Adrenal gland (tissue), 12 donors: Measurements from ENCODE around the gene TGFBR1. TPM values are rescaled to one million over a fixed set of nuclear protein-coding genes. Genes with fewer than 3 reads are reported as not detected.

Source experiments
- DNase-seq, 7 donors: peaks; one replicate each; pipeline ENCODE4 v3.0.0-alpha.2; 2019 to 2020
- H3K27ac ChIP-seq, 5 donors: fragments of 200-600 bp; sonication (generic) in 4 of 5; 1 replicate in 3 of 5; 2 replicates in 2 of 5; pipeline versions ENCODE4 v1.5.1 to v1.8.0; 2016 to 2020; ENCODE audit warnings: mild to moderate bottlenecking in 1 of 5
- H3K27me3 ChIP-seq: fragments of 200-600 bp; 2 replicates; pipeline ENCODE4 v1.8.0; 2021
- H3K36me3 ChIP-seq, 2 donors: fragments of 200-600 bp; replicated peaks in 1 of 2; 1 replicate in 1 of 2; 2 replicates in 1 of 2; pipeline versions ENCODE4 v1.5.1 to v1.8.0; 2018 to 2022
- H3K4me1 ChIP-seq, 2 donors: fragments of 200-600 bp; replicated peaks in 1 of 2; 1 replicate in 1 of 2; 2 replicates in 1 of 2; pipeline versions ENCODE4 v1.5.1 to v1.8.0; 2018 to 2021
- H3K4me3 ChIP-seq, 4 donors: fragments of 200-600 bp; sonication (generic) in 3 of 4; one replicate each; pipeline ENCODE4 v1.5.1; 2016 to 2018
- H3K9me3 ChIP-seq, 3 donors: fragments of 200-600 bp; sonication (generic) in 1 of 3; replicated peaks in 1 of 3; 1 replicate in 2 of 3; 2 replicates in 1 of 3; pipeline versions ENCODE4 v1.5.1 to v1.8.0; 2016 to 2021
- CTCF ChIP-seq, 6 experiments: fragments of 450-650 bp in 4 of 6; fragments of 200-600 bp in 2 of 6; sonication (generic) in 1 of 6; IDR thresholded peaks; 1 replicate in 5 of 6; 2 replicates in 1 of 6; pipeline versions ENCODE4 v1.5.1 to v1.8.0; 2016 to 2021; ENCODE audit warnings: antibody characterized with exemption in 6 of 6, mild to moderate bottlenecking in 2 of 6, moderate library complexity in 1 of 6
- POLR2A ChIP-seq, 2 donors: fragments of 450-650 bp; IDR thresholded peaks; one replicate each; pipeline ENCODE4 v1.6.1; 2017; ENCODE audit warnings: antibody characterized with exemption in 2 of 2, mild to moderate bottlenecking in 2 of 2, moderate library complexity in 1 of 2
- WGBS, 4 donors: extraction: QIAGEN DNeasy Blood & Tissue Kit in 2 of 4; methylation state at CpG; one replicate each; pipeline versions ENCODE4 v1.1.5 to v1.1.7; 2013 to 2017; 5-methylcytosine and 5-hydroxymethylcytosine counted together
- intact Hi-C, 2 donors: fragments of 100-400 bp; cut with DNase I; formaldehyde crosslinking; loops; one replicate each; pipeline versions ENCODE4 v1.14.1 to v1.15.0; 2022 to 2023
- polyA plus RNA-seq, 3 donors: library from polyadenylated mRNA; stranded (reverse); fragments of 200-250 nt in 2 of 3; fragments of 350-450 nt in 1 of 3; fragmentation: Illumina TruSeq in 1 of 3; extraction: RNeasy Lipid Tissue Mini Kit (QIAGEN cat#74804) in 1 of 3; gene quantifications; one replicate each; pipeline ENCODE4 v1.2.3, GENCODE V29; 2013 to 2014
- total RNA-seq, 9 donors: library from RNA; depleted of rRNA in 4 of 9; stranded (reverse); fragments of >200 nt in 4 of 9; fragments of 120-200 nt in 1 of 9; fragmentation: NEBNext Ultra II Directional in 1 of 9; extraction: Animal tissue kit (Norgen Biotek cat#: 25700) in 1 of 9; gene quantifications; one replicate each; pipeline versions ENCODE4 v1.1.0 to v1.2.4, GENCODE V29; 2013 to 2023
- donor health status: healthy with polysubstance abuse.
- donor health status: Bipolar disorder and iron deficiency.
- donor health status: DM: yes; HTN: yes; CAD: no.
- donor health status: DM: no; HTN: no; CAD: no.
- donor health status: DM: no; HTN: no; CAD: no.
- donor health status: DM: yes; HTN: yes; CAD: no.

The TGFBR1 gene
- total and polyA plus RNA-seq, 12 donors = 5.5 to 38.5 (median 25.4) TPM

DNA sequence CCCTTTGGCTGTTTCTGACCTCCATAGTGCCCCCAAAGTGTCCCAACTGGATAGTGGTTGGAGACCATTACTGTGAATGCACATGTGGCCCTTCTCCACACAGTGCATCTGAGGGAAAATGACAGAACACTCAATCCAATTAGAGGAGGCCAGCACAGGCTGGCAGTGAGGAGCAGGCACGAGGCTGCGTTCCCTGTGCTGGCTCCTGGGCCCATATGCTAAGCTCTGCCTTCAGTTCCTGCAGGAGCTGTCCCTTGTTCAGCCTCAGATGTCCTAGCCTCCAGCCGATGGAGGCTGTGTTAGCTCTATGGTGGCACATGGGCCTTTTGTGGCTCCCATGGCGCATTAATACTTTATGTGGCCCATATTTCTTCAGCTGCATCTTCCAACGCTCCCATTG is 81.0 kb downstream of the TGFBR1 start:
- Histone ChIP-seq H3K4me1 (peaks cover 4 to 8% of the 10 kb centered on the region in 2 donors), H3K4me3 (no peak overlapping the region), H3K27me3 (no peaks in the 10 kb centered on the region), H3K36me3 (no peaks in the 10 kb centered on the region), H3K9me3 (no peaks in the 10 kb centered on the region), H3K27ac (no peak overlapping the region)
- DNase-seq = no peak
- no peak for TF ChIP-seq POLR2A (IDR thresholded peaks at IDR 0.05)
- no peak for TF ChIP-seq CTCF (IDR thresholded peaks at IDR 0.05)
- WGBS, 4 donors = 91 to 94% (median 93%) methylated on average over 5 of the region's 5 CpGs
- intact Hi-C loops = no loop called here

GRCh38 chr9:99187311-99187710 is 82.4 kb downstream of the TGFBR1 start:
- H3K4me1 ChIP-seq = peaks cover 4 to 8% of the 10 kb centered on the region in 2 donors
- no peaks in the 10 kb centered on the region for H3K27me3 ChIP-seq
- no peak overlapping the region for H3K27ac ChIP-seq
- TF ChIP-seq POLR2A (IDR thresholded peaks at IDR 0.05) = no peak
- TF ChIP-seq CTCF (IDR thresholded peaks at IDR 0.05) = no peak
- H3K36me3 ChIP-seq = no peaks in the 10 kb centered on the region
- no peak for DNase-seq
- H3K4me3 ChIP-seq = no peak overlapping the region
- intact Hi-C loops = no loop called here
- WGBS, 4 donors = 84 to 87% (median 85%) methylated on average over 4 of the region's 4 CpGs
- H3K9me3 ChIP-seq = no peaks in the 10 kb centered on the region

DNA sequence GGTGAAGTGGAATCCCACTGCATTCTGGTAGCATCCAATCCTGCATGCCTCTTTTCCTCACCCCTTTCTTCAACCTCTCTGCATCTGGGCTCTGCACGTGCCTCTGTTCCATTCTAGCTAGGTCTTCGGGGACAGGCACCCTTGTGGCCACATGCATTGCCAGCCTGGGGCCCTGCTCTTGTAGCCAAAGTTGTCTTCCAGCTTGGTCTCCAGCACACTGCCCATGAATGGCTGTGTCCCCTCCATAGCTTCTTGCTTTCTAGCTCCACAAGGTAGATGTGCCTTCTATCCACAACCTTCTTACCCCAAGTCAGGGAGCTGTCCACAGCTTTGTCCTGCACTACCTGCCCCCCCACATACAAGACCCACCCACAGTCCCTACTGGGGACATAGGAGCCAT is 84.3 kb downstream of the TGFBR1 start:
- intact Hi-C loops = no loop called here
- DNase-seq = no peak
- TF ChIP-seq CTCF (IDR thresholded peaks at IDR 0.05) = no peak
- no peak for TF ChIP-seq POLR2A (IDR thresholded peaks at IDR 0.05)
- no peaks in the 10 kb centered on the region for H3K36me3 ChIP-seq
- H3K4me1 ChIP-seq = peaks cover 4 to 8% of the 10 kb centered on the region in 2 donors
- no peaks in the 10 kb centered on the region for H3K27me3 ChIP-seq
- WGBS, 4 donors = 68 to 91% (median 87%) methylated on average over 2 of the region's 2 CpGs
- H3K9me3 ChIP-seq = no peaks in the 10 kb centered on the region
- no peak overlapping the region for H3K27ac ChIP-seq
- H3K4me3 ChIP-seq = no peak overlapping the region

DNA sequence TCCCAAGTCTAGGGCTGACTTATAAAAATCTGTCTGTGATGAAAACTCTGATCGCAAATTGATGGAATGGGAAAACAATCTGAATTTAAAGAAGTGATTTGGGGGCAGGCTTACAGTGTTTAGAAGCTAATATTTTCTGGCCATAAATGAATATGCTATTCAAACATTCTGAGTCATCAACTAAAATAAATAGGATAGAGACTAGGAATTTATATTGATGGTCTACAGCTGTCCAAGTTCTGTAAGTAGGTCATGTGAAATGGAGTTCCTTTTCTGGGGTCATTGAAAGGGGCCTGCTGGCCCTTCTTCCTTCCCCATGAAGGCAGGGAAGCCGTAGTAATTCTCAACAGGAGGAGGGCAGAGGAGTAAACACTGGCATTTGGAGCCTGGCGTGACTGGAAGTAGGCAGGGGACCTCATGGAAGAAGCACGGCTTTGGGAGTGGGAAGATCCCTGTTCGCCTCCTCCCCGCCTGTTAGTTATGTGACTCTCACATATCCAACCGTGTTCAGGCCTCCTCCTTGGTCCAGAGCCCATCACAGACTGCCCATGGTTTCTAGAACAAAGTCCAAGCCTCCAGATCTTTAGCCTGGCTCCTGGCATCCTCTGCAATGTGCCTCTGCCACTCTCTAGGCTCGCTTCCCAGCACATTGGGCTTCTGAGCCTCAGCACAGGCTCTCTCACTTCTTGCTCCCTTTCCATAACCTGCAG is 85.1 kb downstream of the TGFBR1 start:
- no peaks in the 10 kb centered on the region for H3K27me3 ChIP-seq
- intact Hi-C loops = no loop called here
- DNase-seq = no peak
- no peak overlapping the region for H3K4me3 ChIP-seq
- no peaks in the 10 kb centered on the region for H3K9me3 ChIP-seq
- no peaks in the 10 kb centered on the region for H3K36me3 ChIP-seq
- TF ChIP-seq POLR2A (IDR thresholded peaks at IDR 0.05) = no peak
- TF ChIP-seq CTCF (IDR thresholded peaks at IDR 0.05) = no peak
- H3K27ac ChIP-seq = no peak overlapping the region
- WGBS, 4 donors = 67 to 79% (median 75%) methylated on average over 8 of the region's 8 CpGs
- H3K4me1 ChIP-seq = peaks cover 1 to 2% of the 10 kb centered on the region in 2 donors
